Sigmoid colon (tissue), 7 donors: ENCODE results near the gene MAP1LC3B2. TPM values are rescaled to one million over a fixed set of nuclear protein-coding genes. Genes with fewer than 3 reads are reported as not detected.

Experiments
- DNase-seq: peaks from one replicate; pipeline ENCODE4 v3.0.0-alpha.2; 2019
- H3K27ac ChIP-seq, 4 donors: fragments of 200-600 bp; sonication (generic); one replicate each; pipeline ENCODE4 v1.5.1; 2016 to 2019; ENCODE audit warnings: mild to moderate bottlenecking in 1 of 4
- H3K27me3 ChIP-seq, 3 donors: fragments of 200-600 bp; sonication (generic); one replicate each; pipeline ENCODE4 v1.5.1; 2019; ENCODE audit warnings: mild to moderate bottlenecking in 1 of 3
- H3K36me3 ChIP-seq, 4 donors: fragments of 200-600 bp; sonication (generic); one replicate each; pipeline ENCODE4 v1.5.1; 2016 to 2019
- H3K4me1 ChIP-seq, 4 donors: fragments of 200-600 bp; sonication (generic); one replicate each; pipeline ENCODE4 v1.5.1; 2017 to 2019
- H3K4me3 ChIP-seq, 4 donors: fragments of 200-600 bp; sonication (generic); one replicate each; pipeline ENCODE4 v1.5.1; 2017 to 2019; ENCODE audit warnings: mild to moderate bottlenecking in 2 of 4, moderate library complexity in 1 of 4
- H3K9me3 ChIP-seq, 4 donors: fragments of 200-600 bp in 3 of 4; sonication (generic) in 3 of 4; one replicate each; pipeline versions ENCODE4 v1.5.1 to v1.6.1; 2013 to 2019
- EP300 ChIP-seq, 4 donors: sonication (generic); formaldehyde crosslinking; IDR thresholded peaks; one replicate each; pipeline ENCODE4 v1.6.1; 2017; ENCODE audit warnings: antibody characterized with exemption in 4 of 4
- POLR2A ChIP-seq, 2 donors: fragments of 450-650 bp; IDR thresholded peaks; one replicate each; pipeline ENCODE4 v1.6.1; 2016; ENCODE audit warnings: antibody characterized with exemption in 2 of 2, mild to moderate bottlenecking in 2 of 2, moderate library complexity in 2 of 2
- POLR2AphosphoS5 ChIP-seq, 4 donors: sonication (generic); formaldehyde crosslinking; IDR thresholded peaks; one replicate each; pipeline ENCODE4 v1.6.1; 2017; ENCODE audit warnings: antibody characterized with exemption in 4 of 4
- WGBS, 2 donors: extraction: QIAGEN DNeasy Blood & Tissue Kit; methylation state at CpG; one replicate each; pipeline ENCODE4 v1.1.7; 2013; 5-methylcytosine and 5-hydroxymethylcytosine counted together
- intact Hi-C: fragments of 100-400 bp; cut with DNase I; formaldehyde crosslinking; loops from one replicate; pipeline ENCODE4 v1.15.1; 2023
- polyA plus RNA-seq, 3 donors: library from polyadenylated mRNA; stranded (reverse); fragments of 200-250 nt; gene quantifications; one replicate each; pipeline ENCODE4 v1.2.3, GENCODE V29; 2013
- total RNA-seq, 4 donors: library from RNA; depleted of rRNA; stranded (reverse); fragments of >200 nt; gene quantifications; one replicate each; pipeline ENCODE4 v1.1.0, GENCODE V29; 2016
- TF ChIP-seq, protein P1 (sequence below), 4 experiments: fragments of 450-650 bp in 3 of 4; fragments of 200-600 bp in 1 of 4; IDR thresholded peaks; one replicate each; pipeline ENCODE4 v1.5.1; 2016 to 2019; ENCODE audit warnings: antibody characterized with exemption in 4 of 4, mild to moderate bottlenecking in 3 of 4, moderate library complexity in 2 of 4
- donor health status: healthy with polysubstance abuse.
- donor health status: Bipolar disorder and iron deficiency.
- donor health status: healthy.

Gene MAP1LC3B2
- total and polyA plus RNA-seq, 7 donors, result 0.90 to 6.2 (median 2.9) TPM; not detected in 3

GRCh38 chr12:116537101-116537904 lies 21.9 kb upstream of the MAP1LC3B2 start:
- no peak for TF ChIP-seq POLR2AphosphoS5 (IDR thresholded peaks at IDR 0.05)
- no peak for TF ChIP-seq POLR2A (IDR thresholded peaks at IDR 0.05)
- TF ChIP-seq EP300 (IDR thresholded peaks at IDR 0.05), result no peak
- TF ChIP-seq, protein P1, sequence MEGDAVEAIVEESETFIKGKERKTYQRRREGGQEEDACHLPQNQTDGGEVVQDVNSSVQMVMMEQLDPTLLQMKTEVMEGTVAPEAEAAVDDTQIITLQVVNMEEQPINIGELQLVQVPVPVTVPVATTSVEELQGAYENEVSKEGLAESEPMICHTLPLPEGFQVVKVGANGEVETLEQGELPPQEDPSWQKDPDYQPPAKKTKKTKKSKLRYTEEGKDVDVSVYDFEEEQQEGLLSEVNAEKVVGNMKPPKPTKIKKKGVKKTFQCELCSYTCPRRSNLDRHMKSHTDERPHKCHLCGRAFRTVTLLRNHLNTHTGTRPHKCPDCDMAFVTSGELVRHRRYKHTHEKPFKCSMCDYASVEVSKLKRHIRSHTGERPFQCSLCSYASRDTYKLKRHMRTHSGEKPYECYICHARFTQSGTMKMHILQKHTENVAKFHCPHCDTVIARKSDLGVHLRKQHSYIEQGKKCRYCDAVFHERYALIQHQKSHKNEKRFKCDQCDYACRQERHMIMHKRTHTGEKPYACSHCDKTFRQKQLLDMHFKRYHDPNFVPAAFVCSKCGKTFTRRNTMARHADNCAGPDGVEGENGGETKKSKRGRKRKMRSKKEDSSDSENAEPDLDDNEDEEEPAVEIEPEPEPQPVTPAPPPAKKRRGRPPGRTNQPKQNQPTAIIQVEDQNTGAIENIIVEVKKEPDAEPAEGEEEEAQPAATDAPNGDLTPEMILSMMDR (IDR thresholded peaks at IDR 0.05), result no peak
- Histone ChIP-seq H3K27ac (no peak overlapping the region), H3K36me3 (no peaks in the 10 kb centered on the region), H3K9me3 (no peaks in the 10 kb centered on the region), H3K27me3 (no peaks in the 10 kb centered on the region), H3K4me1 (peaks cover 0 to 40% (median 36%) of the 10 kb centered on the region in 4 donors), H3K4me3 (no peak overlapping the region)
- intact Hi-C loops, result no loop called here
- WGBS, 2 donors, result 76 to 82% methylated on average over 15 of the region's 15 CpGs
- no peak for DNase-seq

- peak overlapping the region in 2 of 4 donors; percentile 38 to 58 for H3K27ac ChIP-seq
- H3K36me3 ChIP-seq, result no peaks in the 10 kb centered on the region
- intact Hi-C loops, result no loop called here
Observed at GRCh38 chr12:116538076-116538591, 21.0 kb upstream of the MAP1LC3B2 start.

DNA sequence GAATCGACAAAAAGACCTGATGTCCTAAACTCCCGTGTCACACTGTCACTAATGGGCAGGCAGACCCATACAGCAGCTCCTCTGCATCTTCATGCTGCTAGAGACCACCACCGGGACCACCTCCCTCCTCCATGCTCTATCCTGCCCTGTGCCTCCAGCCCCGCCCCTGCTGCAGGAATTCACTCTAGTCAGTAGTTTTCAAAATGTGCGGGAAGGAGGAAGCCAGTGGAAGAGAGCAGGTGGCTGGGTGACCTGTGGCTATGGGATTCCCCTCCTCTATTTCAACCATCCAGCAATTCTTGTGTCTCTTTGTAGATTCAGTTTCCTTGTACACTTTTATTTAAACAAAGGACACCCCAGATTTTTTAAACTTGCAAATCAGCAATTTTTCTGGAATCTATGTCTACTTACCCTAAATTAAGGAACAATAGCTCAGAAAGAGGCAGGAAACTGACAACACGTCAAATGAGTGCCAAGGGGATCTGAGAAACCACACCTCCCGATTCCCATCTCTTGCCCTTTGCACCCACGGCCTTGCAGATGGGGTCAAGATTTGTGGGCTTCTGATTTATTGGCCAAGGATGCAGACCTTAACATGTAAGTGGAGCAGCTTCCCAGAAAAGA lies 20.4 kb upstream of the MAP1LC3B2 start:
- no peak for DNase-seq
- Histone ChIP-seq H3K9me3 (no peaks in the 10 kb centered on the region), H3K27ac (peak overlapping the region; percentile 15 to 58 (median 46)), H3K36me3 (no peaks in the 10 kb centered on the region), H3K4me3 (no peak overlapping the region), H3K4me1 (peaks cover 0 to 32% (median 25%) of the 10 kb centered on the region in 4 donors), H3K27me3 (no peaks in the 10 kb centered on the region)
- 26 to 55% methylated on average over 8 of the region's 8 CpGs for WGBS, 2 donors
- intact Hi-C loops, result no loop called here
- TF ChIP-seq EP300 (IDR thresholded peaks at IDR 0.05) (no peak), POLR2A (IDR thresholded peaks at IDR 0.05) (no peak), POLR2AphosphoS5 (IDR thresholded peaks at IDR 0.05) (no peak)
- TF ChIP-seq, protein P1 (IDR thresholded peaks at IDR 0.05), result no peak

More at GRCh38 chr12:116538076-116538591, 21.0 kb upstream of the MAP1LC3B2 start:
- no peak for DNase-seq
- Histone ChIP-seq H3K27me3 (no peaks in the 10 kb centered on the region), H3K9me3 (no peaks in the 10 kb centered on the region), H3K4me3 (no peak overlapping the region), H3K4me1 (peaks cover 0 to 33% (median 31%) of the 10 kb centered on the region in 4 donors)
- 15 to 42% methylated on average over 1 of the region's 1 CpG for WGBS, 2 donors
- no peak for TF ChIP-seq POLR2AphosphoS5 (IDR thresholded peaks at IDR 0.05)
- no peak for TF ChIP-seq POLR2A (IDR thresholded peaks at IDR 0.05)
- TF ChIP-seq EP300 (IDR thresholded peaks at IDR 0.05), result no peak
- TF ChIP-seq, protein P1 (IDR thresholded peaks at IDR 0.05), result no peak

- DNase-seq, result no peak
- Histone ChIP-seq H3K36me3 (no peaks in the 10 kb centered on the region), H3K9me3 (no peaks in the 10 kb centered on the region), H3K27me3 (no peaks in the 10 kb centered on the region), H3K27ac (peak overlapping the region; percentile 15 to 58 (median 46)), H3K4me1 (peaks cover 0 to 38% (median 30%) of the 10 kb centered on the region in 4 donors), H3K4me3 (no peak overlapping the region)
- TF ChIP-seq EP300 (IDR thresholded peaks at IDR 0.05), result no peak
- TF ChIP-seq POLR2AphosphoS5 (IDR thresholded peaks at IDR 0.05), result no peak
- TF ChIP-seq POLR2A (IDR thresholded peaks at IDR 0.05), result no peak
- TF ChIP-seq, protein P1 (IDR thresholded peaks at IDR 0.05), result no peak
- intact Hi-C loops, result no loop called here
- WGBS, 2 donors, result 17 to 48% methylated on average over 1 of the region's 1 CpG
Observed at GRCh38 chr12:116539361-116539771, 19.8 kb upstream of the MAP1LC3B2 start.
